Neural progenitor cell (in vitro differentiated cells): ENCODE results near the gene ZFAND2B. TPM values are rescaled to one million over a fixed set of nuclear protein-coding genes. Genes with fewer than 3 reads are reported as not detected.

ENCODE experiments used
- DNase-seq: peaks from one replicate; pipeline ENCODE4 v3.0.0-alpha.2; 2016; ENCODE audit warnings: low spot score
- H2AFZ ChIP-seq: fragments of 200-600 bp; sonication (generic); replicated peaks from 2 replicates; pipeline ENCODE4 v1.6.1; 2016; ENCODE audit warnings: antibody characterized with exemption
- H3F3A ChIP-seq: fragments of 200-600 bp; sonication (generic); 2 replicates; pipeline ENCODE4 v1.6.1; 2016; ENCODE audit warnings: antibody characterized with exemption, low read depth
- H3K27ac ChIP-seq: fragments of 200-600 bp; sonication (generic); 2 replicates; pipeline ENCODE4 v1.5.1; 2016; ENCODE audit warnings: mild to moderate bottlenecking
- H3K27me3 ChIP-seq: fragments of 200-600 bp; sonication (generic); 2 replicates; pipeline ENCODE4 v1.6.1; 2016; ENCODE audit warnings: mild to moderate bottlenecking, moderate library complexity
- H3K36me3 ChIP-seq: fragments of 200-600 bp; sonication (generic); 2 replicates; pipeline ENCODE4 v1.5.1; 2016
- H3K4me1 ChIP-seq: fragments of 200-600 bp; sonication (generic); 2 replicates; pipeline ENCODE4 v1.6.1; 2016; ENCODE audit warnings: mixed run types
- H3K4me2 ChIP-seq: fragments of 200-600 bp; sonication (generic); 2 replicates; pipeline ENCODE4 v1.6.1; 2016
- H3K4me3 ChIP-seq: fragments of 200-600 bp; sonication (generic); 2 replicates; pipeline ENCODE4 v1.5.1; 2016
- H3K79me2 ChIP-seq: fragments of 200-600 bp; sonication (generic); 2 replicates; pipeline ENCODE4 v1.6.1; 2016; ENCODE audit warnings: low read depth
- H3K9ac ChIP-seq: fragments of 200-600 bp; sonication (generic); 2 replicates; pipeline ENCODE4 v1.6.1; 2016
- H3K9me3 ChIP-seq: fragments of 200-600 bp; sonication (generic); 2 replicates; pipeline ENCODE4 v1.5.1; 2016; ENCODE audit warnings: low read depth
- H4K20me1 ChIP-seq: fragments of 200-600 bp; sonication (generic); 2 replicates; pipeline ENCODE4 v1.6.1; 2016; ENCODE audit warnings: low read depth
- H3K27ac Mint-ChIP-seq: 3 replicates; pipeline ENCODE4 v1.8.0; 2021; ENCODE audit warnings: mixed read lengths
- H3K27me3 Mint-ChIP-seq: 2 replicates; pipeline ENCODE4 v1.8.0; 2022; ENCODE audit warnings: low read depth, mild to moderate bottlenecking, inconsistent platforms, moderate library complexity, mixed read lengths; ENCODE audit not compliant: insufficient read depth
- H3K36me3 Mint-ChIP-seq: 3 replicates; pipeline ENCODE4 v1.8.0; 2021; ENCODE audit warnings: mixed read lengths
- H3K4me1 Mint-ChIP-seq: 3 replicates; pipeline ENCODE4 v1.8.0; 2021; ENCODE audit warnings: mixed read lengths
- H3K4me3 Mint-ChIP-seq: 3 replicates; pipeline ENCODE4 v1.8.0; 2021; ENCODE audit warnings: mild to moderate bottlenecking, moderate library complexity, mixed read lengths
- H3K9me3 Mint-ChIP-seq: 3 replicates; pipeline ENCODE4 v1.8.0; 2020; ENCODE audit warnings: mixed read lengths
- EZH2 ChIP-seq: fragments of 200-600 bp; sonication (generic); IDR thresholded peaks from 2 replicates; pipeline ENCODE4 v1.6.1; 2017; ENCODE audit warnings: antibody characterized with exemption, mild to moderate bottlenecking, moderate library complexity
- EZH2phosphoT487 ChIP-seq: fragments of 200-600 bp; sonication (generic); IDR thresholded peaks from 2 replicates; pipeline ENCODE4 v1.6.1; 2017; ENCODE audit warnings: antibody characterized with exemption
- total RNA-seq: library from RNA; depleted of rRNA; stranded (reverse); fragments of >200 nt; gene quantifications from 2 replicates; pipeline ENCODE4 v1.2.3, GENCODE V29; 2015; ENCODE audit warnings: low replicate concordance
- TF ChIP-seq, protein P1 (sequence below): fragments of 200-600 bp; sonication (generic); IDR thresholded peaks from 2 replicates; pipeline ENCODE4 v1.5.1; 2017; ENCODE audit warnings: antibody characterized with exemption, mild to moderate bottlenecking

ZFAND2B gene
- total RNA-seq, 1 donor from 2014 or later: 13.6 TPM

DNA sequence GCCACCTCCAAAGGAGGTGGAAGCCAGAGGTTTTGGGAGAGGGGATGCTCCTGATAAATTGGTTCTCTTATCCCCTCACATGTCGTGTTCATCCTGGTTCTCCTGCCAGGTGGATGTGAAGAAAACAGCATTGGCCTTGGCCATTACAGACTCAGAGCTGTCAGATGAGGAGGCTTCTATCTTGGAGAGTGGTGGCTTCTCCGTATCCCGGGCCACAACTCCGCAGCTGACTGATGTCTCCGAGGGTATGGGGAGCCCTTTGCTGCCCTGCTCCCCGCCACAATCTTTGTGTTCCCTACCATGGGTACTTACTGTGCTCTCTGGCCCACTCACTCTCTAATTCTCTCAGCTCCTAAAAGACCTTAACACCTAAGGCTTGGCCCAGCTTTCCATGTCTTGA is 25.1 kb upstream of the ZFAND2B start:
- Histone ChIP-seq H3K9ac (no peak overlapping the region), H3F3A (peaks cover 20% of the 10 kb centered on the region), H3K4me2 (no peak overlapping the region), H3K27me3 (no peaks in the 10 kb centered on the region), H3K4me1 (peaks cover 7% of the 10 kb centered on the region), H3K27ac (no peak overlapping the region), H3K79me2 (peaks cover 15% of the 10 kb centered on the region), H2AFZ (no peak overlapping the region), H3K4me3 (no peak overlapping the region), H4K20me1 (peaks cover 11% of the 10 kb centered on the region), H3K36me3 (no peaks in the 10 kb centered on the region), H3K9me3 (no peaks in the 10 kb centered on the region)
- Mint-ChIP-seq H3K36me3 (peaks cover 20% of the 10 kb centered on the region), H3K9me3 (no peaks in the 10 kb centered on the region), H3K4me1 (peaks cover 15% of the 10 kb centered on the region), H3K27me3 (peaks cover 7% of the 10 kb centered on the region), H3K4me3 (no peak overlapping the region), H3K27ac (no peak overlapping the region)
- no peak for DNase-seq
- TF ChIP-seq EZH2phosphoT487 (no peak), EZH2 (no peak)
- TF ChIP-seq, protein P1, sequence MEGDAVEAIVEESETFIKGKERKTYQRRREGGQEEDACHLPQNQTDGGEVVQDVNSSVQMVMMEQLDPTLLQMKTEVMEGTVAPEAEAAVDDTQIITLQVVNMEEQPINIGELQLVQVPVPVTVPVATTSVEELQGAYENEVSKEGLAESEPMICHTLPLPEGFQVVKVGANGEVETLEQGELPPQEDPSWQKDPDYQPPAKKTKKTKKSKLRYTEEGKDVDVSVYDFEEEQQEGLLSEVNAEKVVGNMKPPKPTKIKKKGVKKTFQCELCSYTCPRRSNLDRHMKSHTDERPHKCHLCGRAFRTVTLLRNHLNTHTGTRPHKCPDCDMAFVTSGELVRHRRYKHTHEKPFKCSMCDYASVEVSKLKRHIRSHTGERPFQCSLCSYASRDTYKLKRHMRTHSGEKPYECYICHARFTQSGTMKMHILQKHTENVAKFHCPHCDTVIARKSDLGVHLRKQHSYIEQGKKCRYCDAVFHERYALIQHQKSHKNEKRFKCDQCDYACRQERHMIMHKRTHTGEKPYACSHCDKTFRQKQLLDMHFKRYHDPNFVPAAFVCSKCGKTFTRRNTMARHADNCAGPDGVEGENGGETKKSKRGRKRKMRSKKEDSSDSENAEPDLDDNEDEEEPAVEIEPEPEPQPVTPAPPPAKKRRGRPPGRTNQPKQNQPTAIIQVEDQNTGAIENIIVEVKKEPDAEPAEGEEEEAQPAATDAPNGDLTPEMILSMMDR: no peak

DNA sequence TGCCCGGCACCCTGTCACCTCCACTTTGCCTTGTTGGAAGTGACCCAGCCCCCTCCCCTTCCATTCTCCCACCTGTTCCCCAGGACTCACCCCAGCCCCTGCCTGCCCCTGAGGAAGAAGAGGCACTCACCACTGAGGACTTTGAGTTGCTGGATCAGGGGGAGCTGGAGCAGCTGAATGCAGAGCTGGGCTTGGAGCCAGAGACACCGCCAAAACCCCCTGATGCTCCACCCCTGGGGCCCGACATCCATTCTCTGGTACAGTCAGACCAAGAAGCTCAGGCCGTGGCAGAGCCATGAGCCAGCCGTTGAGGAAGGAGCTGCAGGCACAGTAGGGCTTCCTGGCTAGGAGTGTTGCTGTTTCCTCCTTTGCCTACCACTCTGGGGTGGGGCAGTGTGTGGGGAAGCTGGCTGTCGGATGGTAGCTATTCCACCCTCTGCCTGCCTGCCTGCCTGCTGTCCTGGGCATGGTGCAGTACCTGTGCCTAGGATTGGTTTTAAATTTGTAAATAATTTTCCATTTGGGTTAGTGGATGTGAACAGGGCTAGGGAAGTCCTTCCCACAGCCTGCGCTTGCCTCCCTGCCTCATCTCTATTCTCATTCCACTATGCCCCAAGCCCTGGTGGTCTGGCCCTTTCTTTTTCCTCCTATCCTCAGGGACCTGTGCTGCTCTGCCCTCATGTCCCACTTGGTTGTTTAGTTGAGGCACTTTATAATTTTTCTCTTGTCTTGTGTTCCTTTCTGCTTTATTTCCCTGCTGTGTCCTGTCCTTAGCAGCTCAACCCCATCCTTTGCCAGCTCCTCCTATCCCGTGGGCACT is 24.0 kb upstream of the ZFAND2B start:
- Mint-ChIP-seq H3K36me3 (peaks cover 20% of the 10 kb centered on the region), H3K9me3 (no peaks in the 10 kb centered on the region), H3K4me3 (no peak overlapping the region), H3K4me1 (peaks cover 14% of the 10 kb centered on the region), H3K27ac (no peak overlapping the region), H3K27me3 (peaks cover 7% of the 10 kb centered on the region)
- Histone ChIP-seq H3K9ac (no peak overlapping the region), H3K36me3 (no peaks in the 10 kb centered on the region), H3K4me2 (no peak overlapping the region), H3K9me3 (no peaks in the 10 kb centered on the region), H3K4me1 (peaks cover 7% of the 10 kb centered on the region), H3K27ac (no peak overlapping the region), H4K20me1 (peaks cover 11% of the 10 kb centered on the region), H2AFZ (no peak overlapping the region), H3K27me3 (no peaks in the 10 kb centered on the region), H3K79me2 (peaks cover 15% of the 10 kb centered on the region), H3F3A (peaks cover 10% of the 10 kb centered on the region), H3K4me3 (no peak overlapping the region)
- DNase-seq: no peak
- TF ChIP-seq, protein P1: no peak
- no peak for TF ChIP-seq EZH2
- TF ChIP-seq EZH2phosphoT487: no peak

DNA sequence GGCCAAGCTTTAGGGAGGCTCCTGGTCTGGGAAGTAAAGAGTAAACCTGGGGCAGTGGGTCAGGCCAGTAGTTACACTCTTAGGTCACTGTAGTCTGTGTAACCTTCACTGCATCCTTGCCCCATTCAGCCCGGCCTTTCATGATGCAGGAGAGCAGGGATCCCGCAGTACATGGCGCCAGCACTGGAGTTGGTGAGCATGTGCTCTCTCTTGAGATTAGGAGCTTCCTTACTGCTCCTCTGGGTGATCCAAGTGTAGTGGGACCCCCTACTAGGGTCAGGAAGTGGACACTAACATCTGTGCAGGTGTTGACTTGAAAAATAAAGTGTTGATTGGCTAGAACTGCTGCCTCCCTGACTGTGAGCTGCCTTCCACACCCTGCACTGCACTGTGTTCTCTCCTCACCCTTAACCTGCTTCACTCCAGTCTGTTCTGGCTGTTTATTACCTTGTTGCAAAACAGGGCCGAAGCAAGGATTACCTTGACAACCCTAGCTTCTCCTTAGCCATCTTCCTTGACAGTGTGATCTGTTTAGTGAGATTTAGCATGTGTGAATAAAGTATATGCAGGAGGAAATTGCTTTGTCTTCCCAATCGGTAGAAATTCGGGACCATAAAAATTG is 23.3 kb upstream of the ZFAND2B start:
- Histone ChIP-seq H3K9ac (no peak overlapping the region), H3K36me3 (no peaks in the 10 kb centered on the region), H3K4me2 (no peak overlapping the region), H3K4me1 (peaks cover 7% of the 10 kb centered on the region), H3K4me3 (no peak overlapping the region), H3F3A (peaks cover 5% of the 10 kb centered on the region), H3K9me3 (no peaks in the 10 kb centered on the region), H4K20me1 (peaks cover 11% of the 10 kb centered on the region), H2AFZ (no peak overlapping the region), H3K79me2 (peaks cover 15% of the 10 kb centered on the region), H3K27me3 (no peaks in the 10 kb centered on the region), H3K27ac (no peak overlapping the region)
- H3K4me3 Mint-ChIP-seq: peak overlapping the region; percentile 47
- H3K4me1 Mint-ChIP-seq: peaks cover 12% of the 10 kb centered on the region
- TF ChIP-seq, protein P1: no peak
- TF ChIP-seq EZH2phosphoT487: no peak
- TF ChIP-seq EZH2: no peak
- no peaks in the 10 kb centered on the region for H3K9me3 Mint-ChIP-seq
- peaks cover 20% of the 10 kb centered on the region for H3K36me3 Mint-ChIP-seq
- peaks cover 7% of the 10 kb centered on the region for H3K27me3 Mint-ChIP-seq
- H3K27ac Mint-ChIP-seq: no peak overlapping the region
- no peak for DNase-seq
